ENCODE results near the gene KLK15.

DNA sequence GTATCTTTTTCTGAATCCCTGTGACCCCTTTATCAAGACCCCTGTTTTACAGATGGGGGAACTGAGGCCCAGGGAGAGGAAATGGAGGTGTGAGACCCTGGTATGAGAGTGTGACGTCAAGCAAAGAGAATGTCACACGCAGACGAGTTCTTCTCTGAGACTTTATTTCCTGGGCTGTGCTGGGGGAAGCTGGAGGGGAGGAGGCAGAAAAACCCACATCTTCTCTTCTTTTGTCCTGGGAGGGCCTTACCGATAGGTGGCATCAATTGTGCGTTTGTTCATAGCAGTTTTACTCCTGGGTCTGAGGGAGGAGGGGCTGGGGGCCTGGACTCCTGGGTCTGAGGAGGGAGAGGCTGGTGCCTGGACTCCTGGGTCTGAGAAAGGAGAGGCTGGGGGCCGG, 4.9 kb upstream of the KLK15 start:
- TF ChIP-seq POLR2A (IDR thresholded peaks at IDR 0.05; ENCODE audit: low read length): no peak
- no peak for TF ChIP-seq GATA1 (IDR thresholded peaks at IDR 0.05; ENCODE audit: low read depth, low read length)

Data from erythroblast (primary cell).